GM12873 (cell line): Measurements from ENCODE around the gene ZNF750.

Experiments used
- TF ChIP-seq, protein P1 (sequence below): IDR thresholded peaks from 2 replicates; pipeline ENCODE4 v1.5.1; 2012; ENCODE audit warnings: low read depth, mild to moderate bottlenecking, moderate library complexity, low read length, control low read depth; ENCODE audit not compliant: insufficient read depth; ENCODE audit errors: missing control alignments

Gene ZNF750

DNA sequence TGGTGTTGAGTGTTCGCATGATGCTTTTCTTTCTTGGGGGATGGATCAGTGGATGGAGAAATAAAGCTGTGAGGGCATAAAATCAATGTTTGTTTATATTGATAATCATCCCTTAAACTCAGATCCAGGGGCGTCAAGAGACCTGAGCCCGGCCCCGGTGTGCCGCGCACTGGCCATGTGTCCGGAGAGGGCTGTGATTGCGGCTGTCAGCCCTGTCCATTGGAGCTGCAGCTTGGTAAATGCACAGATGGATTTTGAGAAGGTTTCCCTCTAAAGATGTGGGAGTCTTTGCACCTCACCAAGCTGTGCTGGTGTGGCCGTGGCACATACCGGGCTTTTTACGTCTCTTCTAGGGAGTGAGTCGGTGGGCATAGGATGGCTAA, 21.6 kb upstream of the ZNF750 start:
- TF ChIP-seq, protein P1, sequence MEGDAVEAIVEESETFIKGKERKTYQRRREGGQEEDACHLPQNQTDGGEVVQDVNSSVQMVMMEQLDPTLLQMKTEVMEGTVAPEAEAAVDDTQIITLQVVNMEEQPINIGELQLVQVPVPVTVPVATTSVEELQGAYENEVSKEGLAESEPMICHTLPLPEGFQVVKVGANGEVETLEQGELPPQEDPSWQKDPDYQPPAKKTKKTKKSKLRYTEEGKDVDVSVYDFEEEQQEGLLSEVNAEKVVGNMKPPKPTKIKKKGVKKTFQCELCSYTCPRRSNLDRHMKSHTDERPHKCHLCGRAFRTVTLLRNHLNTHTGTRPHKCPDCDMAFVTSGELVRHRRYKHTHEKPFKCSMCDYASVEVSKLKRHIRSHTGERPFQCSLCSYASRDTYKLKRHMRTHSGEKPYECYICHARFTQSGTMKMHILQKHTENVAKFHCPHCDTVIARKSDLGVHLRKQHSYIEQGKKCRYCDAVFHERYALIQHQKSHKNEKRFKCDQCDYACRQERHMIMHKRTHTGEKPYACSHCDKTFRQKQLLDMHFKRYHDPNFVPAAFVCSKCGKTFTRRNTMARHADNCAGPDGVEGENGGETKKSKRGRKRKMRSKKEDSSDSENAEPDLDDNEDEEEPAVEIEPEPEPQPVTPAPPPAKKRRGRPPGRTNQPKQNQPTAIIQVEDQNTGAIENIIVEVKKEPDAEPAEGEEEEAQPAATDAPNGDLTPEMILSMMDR: no peak

DNA sequence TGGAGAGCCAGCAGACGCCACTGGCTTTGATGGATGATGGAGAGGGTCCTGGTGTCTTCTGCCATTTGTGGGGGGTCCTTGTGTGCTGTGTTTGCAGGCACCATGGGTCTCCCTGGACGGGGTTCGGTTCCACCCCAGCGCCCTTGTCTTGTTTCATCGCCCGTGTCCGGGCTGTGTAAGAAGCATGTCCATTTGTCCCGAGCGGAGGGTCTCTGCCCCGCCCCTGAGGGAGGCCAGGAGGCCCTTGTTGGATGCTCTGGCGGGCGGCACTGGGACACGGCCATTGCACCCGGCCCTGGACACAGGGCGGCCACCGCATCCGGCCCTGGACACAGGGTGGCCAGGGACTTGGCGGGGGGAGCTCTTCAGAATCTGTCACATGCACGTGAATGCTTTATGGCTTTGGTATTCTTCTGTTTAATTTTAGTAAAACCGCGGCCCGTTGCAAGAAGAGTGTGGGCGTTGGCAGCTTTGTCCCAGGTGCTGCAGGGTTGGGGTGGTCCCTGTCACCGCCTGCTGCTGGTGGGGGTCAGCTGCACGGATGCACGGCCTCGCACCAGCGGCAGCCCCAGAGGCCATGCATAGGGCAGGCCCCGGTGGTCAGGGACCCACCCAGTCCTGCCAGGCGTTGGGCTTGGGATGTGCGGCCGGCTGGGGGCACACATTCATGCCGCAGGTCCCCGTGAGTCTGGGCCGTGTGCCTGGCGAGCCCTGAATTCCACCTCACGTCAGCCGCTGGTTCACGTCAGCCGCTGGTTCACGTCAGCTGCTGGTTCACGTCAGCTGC, 21.0 kb upstream of the ZNF750 start:
- TF ChIP-seq, protein P1: no peak

DNA sequence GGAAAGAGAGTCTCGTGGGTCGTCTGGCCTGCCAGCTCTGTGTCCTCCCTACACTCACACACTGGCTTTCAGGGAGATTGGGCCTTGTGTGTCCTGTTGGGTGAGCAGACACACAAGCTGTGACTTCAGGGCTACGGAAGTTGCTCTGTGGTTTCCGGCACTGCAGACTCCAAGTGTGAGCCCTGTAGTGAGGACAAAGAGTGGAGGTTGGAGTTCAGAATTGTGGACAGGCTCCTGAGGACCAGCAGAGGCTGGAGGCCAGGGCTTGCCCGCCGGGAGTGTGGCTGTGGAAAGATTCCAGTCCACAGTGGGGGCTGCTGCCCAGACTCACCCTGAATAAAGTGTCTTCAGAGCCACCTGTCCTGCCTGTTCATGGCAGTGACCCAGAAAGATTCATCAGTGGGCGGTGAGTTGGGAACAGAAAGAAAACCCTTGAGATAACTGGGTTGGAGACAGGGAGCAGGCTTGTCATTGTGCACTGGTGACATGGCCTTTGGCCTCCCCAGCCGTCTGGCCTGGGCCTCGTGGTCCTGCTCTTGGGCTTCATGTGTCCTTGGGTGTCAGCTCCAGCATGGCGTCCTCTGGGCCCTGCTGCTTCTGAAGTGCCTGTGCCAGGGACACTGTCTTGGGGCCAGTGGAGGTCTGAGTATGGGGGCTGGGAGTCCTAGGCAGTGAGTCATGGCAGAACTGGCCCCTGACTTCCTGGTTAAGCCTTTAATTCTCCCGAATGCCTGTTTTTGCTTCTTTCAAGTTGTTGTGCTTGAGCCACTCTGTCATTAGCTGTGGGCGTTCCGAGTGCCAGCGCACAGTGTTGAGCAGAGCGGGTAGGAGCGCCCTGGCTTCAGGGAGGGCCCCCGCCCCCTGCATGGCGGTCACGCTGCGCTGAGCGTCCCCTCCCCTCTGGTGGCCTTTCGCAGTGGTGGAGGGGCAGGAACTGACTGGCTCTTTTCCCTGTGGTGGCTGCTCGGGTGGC, 19.9 kb upstream of the ZNF750 start:
- TF ChIP-seq, protein P1: no peak

DNA sequence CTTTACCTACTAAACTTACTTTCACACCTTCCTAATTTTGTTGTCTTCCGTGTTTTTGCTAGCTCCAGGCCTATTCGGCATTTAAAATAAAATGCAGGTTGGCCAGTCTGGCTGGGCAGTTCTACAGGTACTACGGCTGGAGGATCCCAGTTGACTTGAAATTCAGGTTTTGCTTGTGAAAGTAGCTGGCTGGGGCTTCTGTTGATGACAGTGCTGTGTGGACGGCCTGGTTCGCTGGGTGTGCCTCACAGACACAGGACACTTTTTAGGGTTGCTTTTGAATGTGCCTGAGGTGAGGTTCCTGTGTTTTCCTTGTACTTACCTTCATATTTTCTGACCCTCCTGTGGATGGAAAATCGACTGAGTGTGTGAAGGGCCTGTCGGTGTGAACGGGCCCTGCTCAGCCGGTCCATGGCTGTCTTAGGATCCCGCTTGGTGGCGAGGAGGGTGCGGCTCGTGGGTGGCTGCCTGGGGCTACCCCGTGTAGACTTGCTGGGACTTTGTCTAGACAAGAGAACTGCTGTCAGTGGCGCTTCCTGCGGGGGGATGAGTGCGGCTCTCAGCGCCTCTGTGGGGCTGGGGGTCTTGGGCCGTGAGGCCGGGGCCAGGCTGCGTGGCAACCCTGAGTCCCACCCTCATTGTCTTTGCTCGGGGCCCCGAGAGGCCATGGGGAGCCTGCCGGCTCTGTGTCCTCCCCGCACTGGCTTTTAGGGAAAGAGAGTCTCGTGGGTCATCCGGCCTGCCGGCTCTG, 18.7 kb upstream of the ZNF750 start:
- TF ChIP-seq, protein P1: no peak

DNA sequence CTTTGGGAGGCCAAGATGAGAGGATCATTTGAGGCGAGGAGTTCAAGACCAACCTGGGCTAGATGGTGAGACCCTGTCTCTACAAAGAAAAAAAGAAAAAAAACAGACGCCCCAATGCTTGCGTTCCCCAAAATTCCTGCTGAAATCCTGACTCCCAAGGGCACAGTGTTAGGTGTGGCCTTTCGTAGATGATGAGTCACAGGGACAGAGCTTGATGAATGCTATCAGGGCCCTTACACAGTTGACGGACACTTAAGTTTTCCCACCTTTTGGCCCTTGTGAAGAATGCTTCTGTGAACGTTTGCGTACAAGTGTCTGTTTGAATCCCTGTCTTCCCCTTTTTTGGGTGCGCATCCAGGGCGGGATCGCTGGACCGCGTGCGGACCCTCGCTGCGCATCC, 16.5 kb upstream of the ZNF750 start:
- TF ChIP-seq, protein P1: no peak

DNA sequence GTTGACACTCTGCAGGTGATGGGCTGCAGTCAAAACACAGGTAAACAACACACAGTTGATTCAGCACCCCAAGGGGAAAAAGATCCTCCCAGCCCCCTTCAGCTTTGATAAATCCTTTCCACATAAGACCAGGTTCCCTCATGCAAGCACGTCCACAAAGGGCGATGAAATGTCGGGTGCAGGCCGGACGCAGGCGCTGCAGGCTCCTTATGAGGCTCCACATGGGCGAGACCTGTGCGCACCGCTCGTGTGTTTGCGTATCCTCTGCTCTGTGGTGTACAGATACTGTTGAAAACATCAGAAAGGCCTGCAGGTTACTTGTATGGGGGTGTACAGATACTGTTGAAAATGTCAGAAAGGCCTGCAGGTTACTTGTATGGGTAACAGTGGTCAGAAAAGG, 14.4 kb upstream of the ZNF750 start:
- TF ChIP-seq, protein P1: no peak
